Muscle of arm (tissue), 12 donors: ENCODE measurements around the gene SPAAR. TPM values are rescaled to one million over a fixed set of nuclear protein-coding genes. Genes with fewer than 3 reads are reported as not detected.
"Not testable (repeated sequence)": the region's sequence is repeated elsewhere in the genome, so short reads cannot be mapped to it uniquely, and the experiment has no call there.

Experiments used
- DNase-seq: peaks from one replicate; pipeline ENCODE4 v3.0.0-alpha.2; 2013
- polyA plus RNA-seq, 12 donors: library from polyadenylated mRNA; unstranded; fragments of 120-200 nt; gene quantifications; one replicate each; pipeline ENCODE4 v1.2.1, GENCODE V29; 2013; ENCODE audit not compliant: insufficient read length in 12 of 12

SPAAR gene
- polyA plus RNA-seq, 12 donors: 1.1 to 2.8 (median 1.9) TPM; not detected in 2

GRCh38 chr9:35903049-35903448 is 6.2 kb upstream of the SPAAR start:
- DNase-seq: peak; percentile 60

- no peak for DNase-seq
Measured at GRCh38 chr9:35904338-35904737, 5.0 kb upstream of the SPAAR start.

- no peak for DNase-seq
Measured at GRCh38 chr9:35905051-35905781, 4.1 kb upstream of the SPAAR start.

GRCh38 chr9:35905912-35906679 is 3.2 kb upstream of the SPAAR start, which contains the start of gene HRCT1:
Gene HRCT1, plus strand, starts transcription at chr9:35906202. Its CDS starts 86 bp downstream, at chr9:35906288.
- peak; percentile 83 for DNase-seq

- peak; percentile 51 for DNase-seq
Measured at GRCh38 chr9:35906923-35907699, 2.2 kb upstream of the SPAAR start.

- peak; percentile 87 for DNase-seq
Measured at GRCh38 chr9:35907711-35908503, 1.4 kb upstream of the SPAAR start.

- peak; percentile 68 for DNase-seq
Measured at GRCh38 chr9:35908504-35909125, 675 bp upstream of the SPAAR start.

- no peak for DNase-seq
Measured at GRCh38 chr9:35909687-35910612, 660 bp downstream of the SPAAR start.

GRCh38 chr9:35910613-35911359 is 1.5 kb downstream of the SPAAR start:
- DNase-seq: no peak

- DNase-seq: no peak
Measured at GRCh38 chr9:35911690-35912089, 2.4 kb downstream of the SPAAR start.

GRCh38 chr9:35912791-35913400 is 3.6 kb downstream of the SPAAR start:
- DNase-seq: no peak

- DNase-seq: not testable (repeated sequence)
Measured at GRCh38 chr9:35913429-35913828, 4.1 kb downstream of the SPAAR start.

- no peak for DNase-seq
Measured at GRCh38 chr9:35914301-35914807, 5.1 kb downstream of the SPAAR start.

GRCh38 chr9:35915681-35916294 is 6.5 kb downstream of the SPAAR start:
- DNase-seq: no peak

GRCh38 chr9:35917261-35917660 is 8.0 kb downstream of the SPAAR start:
- DNase-seq: no peak

- no peak for DNase-seq
Measured at GRCh38 chr9:35918780-35919179, 9.5 kb downstream of the SPAAR start.

- DNase-seq: no peak
Measured at GRCh38 chr9:35919212-35920008, 10.1 kb downstream of the SPAAR start.
